Body of pancreas (tissue), 4 donors: ENCODE measurements around the gene PTPRA. TPM values are rescaled to one million over a fixed set of nuclear protein-coding genes. Genes with fewer than 3 reads are reported as not detected.

Experiments
- ATAC-seq: fragments of 150-250 bp; one replicate; pipeline ENCODE4 v1.9.1; 2016
- DNase-seq, 4 donors: peaks; one replicate each; pipeline ENCODE4 v3.0.0-alpha.2; 2019
- H3K27ac ChIP-seq, 4 donors: fragments of 200-600 bp; sonication (generic); 1 replicate in 3 of 4; 2 replicates in 1 of 4; pipeline versions ENCODE4 v1.5.1 to v1.6.1; 2016 to 2019; ENCODE audit warnings: mild to moderate bottlenecking in 1 of 4, mixed read lengths in 1 of 4, moderate library complexity in 1 of 4
- H3K27me3 ChIP-seq, 2 donors: fragments of 200-600 bp; sonication (generic); one replicate each; pipeline ENCODE4 v1.6.0; 2016; ENCODE audit warnings: mild to moderate bottlenecking in 1 of 2
- H3K36me3 ChIP-seq, 2 donors: fragments of 200-600 bp; sonication (generic); replicated peaks in 1 of 2; 2 replicates each; pipeline ENCODE4 v1.5.1; 2016; ENCODE audit warnings: low read depth in 2 of 2; ENCODE audit not compliant: insufficient read depth in 1 of 2
- H3K4me1 ChIP-seq: fragments of 200-600 bp; sonication (generic); one replicate; pipeline ENCODE4 v1.6.0; 2016
- H3K4me3 ChIP-seq, 2 donors: fragments of 200-600 bp; sonication (generic); 1 replicate in 1 of 2; 2 replicates in 1 of 2; pipeline ENCODE4 v1.5.1; 2016 to 2019
- H3K9me3 ChIP-seq, 3 donors: fragments of 200-600 bp; sonication (generic); 1 replicate in 2 of 3; 2 replicates in 1 of 3; pipeline ENCODE4 v1.5.1; 2016
- CTCF ChIP-seq, 7 experiments: fragments of 450-650 bp in 4 of 7; fragments of 200-600 bp in 3 of 7; sonication (generic) in 3 of 7; IDR thresholded peaks; one replicate each; pipeline ENCODE4 v1.5.1; 2016 to 2019; ENCODE audit warnings: antibody characterized with exemption in 7 of 7
- POLR2A ChIP-seq, 3 donors: fragments of 450-650 bp; IDR thresholded peaks; one replicate each; pipeline ENCODE4 v1.6.1; 2016; ENCODE audit warnings: antibody characterized with exemption in 3 of 3, mild to moderate bottlenecking in 2 of 3
- WGBS, 2 donors: methylation state at CpG; one replicate each; pipeline ENCODE4 v1.1.5; 2017; 5-methylcytosine and 5-hydroxymethylcytosine counted together
- intact Hi-C: fragments of 100-400 bp; cut with DNase I; formaldehyde crosslinking; loops from one replicate; pipeline ENCODE4 v1.15.1; 2023
- total RNA-seq, 2 donors: library from RNA; depleted of rRNA; stranded (reverse); fragments of >200 nt; gene quantifications; one replicate each; pipeline ENCODE4 v1.1.0, GENCODE V29; 2016

PTPRA gene
- total RNA-seq, 2 donors from 2014 or later, result 22.3 to 24.1 TPM

GRCh38 chr20:2847802-2848201 is 25.5 kb upstream of the PTPRA start:
- Histone ChIP-seq H3K4me1 (no peaks in the 10 kb centered on the region), H3K36me3 (no peaks in the 10 kb centered on the region), H3K27ac (no peak overlapping the region), H3K4me3 (no peak overlapping the region), H3K27me3 (no peaks in the 10 kb centered on the region), H3K9me3 (no peaks in the 10 kb centered on the region)
- TF ChIP-seq CTCF (IDR thresholded peaks at IDR 0.05) (no peak), POLR2A (IDR thresholded peaks at IDR 0.05) (no peak)
- no peak for DNase-seq
- 87% methylated on average over 4 of the region's 4 CpGs for whole genome bisulfite sequencing, 2 donors
- ATAC-seq, result no peak
- intact Hi-C loops, result no loop called here

GRCh38 chr20:2849529-2849928 is 23.8 kb upstream of the PTPRA start:
- ATAC-seq, result no peak
- Histone ChIP-seq H3K9me3 (no peaks in the 10 kb centered on the region), H3K27ac (no peak overlapping the region), H3K36me3 (no peaks in the 10 kb centered on the region), H3K27me3 (no peaks in the 10 kb centered on the region), H3K4me3 (no peak overlapping the region), H3K4me1 (no peaks in the 10 kb centered on the region)
- 87 to 89% methylated on average over 3 to 4 of the region's 4 CpGs for WGBS, 2 donors
- TF ChIP-seq POLR2A (IDR thresholded peaks at IDR 0.05) (no peak), CTCF (IDR thresholded peaks at IDR 0.05) (no peak)
- intact Hi-C loops, result no loop called here
- no peak for DNase-seq

- Histone ChIP-seq H3K27ac (no peak overlapping the region), H3K36me3 (no peaks in the 10 kb centered on the region), H3K9me3 (no peaks in the 10 kb centered on the region), H3K4me1 (no peaks in the 10 kb centered on the region), H3K4me3 (no peak overlapping the region), H3K27me3 (no peaks in the 10 kb centered on the region)
- intact Hi-C loops, result no loop called here
- no peak for ATAC-seq
- TF ChIP-seq CTCF (IDR thresholded peaks at IDR 0.05) (no peak), POLR2A (IDR thresholded peaks at IDR 0.05) (no peak)
- WGBS, 2 donors, result 86 to 97% methylated on average over 3 to 10 of the region's 10 CpGs
- no peak for DNase-seq
Measured at GRCh38 chr20:2851086-2851485, 22.2 kb upstream of the PTPRA start.

GRCh38 chr20:2858591-2858990 is 14.7 kb upstream of the PTPRA start:
- ATAC-seq, result no peak
- intact Hi-C loops, result no loop called here
- TF ChIP-seq CTCF (IDR thresholded peaks at IDR 0.05) (no peak), POLR2A (IDR thresholded peaks at IDR 0.05) (no peak)

GRCh38 chr20:2859330-2860121 is 13.8 kb upstream of the PTPRA start:
- 75 to 94% methylated on average over 3 to 4 of the region's 4 CpGs for WGBS, 2 donors
- Histone ChIP-seq H3K36me3 (peaks cover 0 to 6% of the 10 kb centered on the region in 2 donors), H3K4me3 (no peak overlapping the region), H3K4me1 (no peaks in the 10 kb centered on the region), H3K27me3 (no peaks in the 10 kb centered on the region), H3K9me3 (no peaks in the 10 kb centered on the region), H3K27ac (no peak overlapping the region)
- ATAC-seq (no peak), DNase-seq (no peak)
- TF ChIP-seq CTCF (IDR thresholded peaks at IDR 0.05), result no peak
- no peak for TF ChIP-seq POLR2A (IDR thresholded peaks at IDR 0.05)
- intact Hi-C loops, result no loop called here

More at GRCh38 chr20:2858591-2858990, 14.7 kb upstream of the PTPRA start:
- no peaks in the 10 kb centered on the region for H3K27me3 ChIP-seq
- H3K4me3 ChIP-seq, result no peak overlapping the region
- peaks cover 0 to 6% of the 10 kb centered on the region in 2 donors for H3K36me3 ChIP-seq
- no peaks in the 10 kb centered on the region for H3K9me3 ChIP-seq
- no peak for DNase-seq
- no peak overlapping the region for H3K27ac ChIP-seq
- no peaks in the 10 kb centered on the region for H3K4me1 ChIP-seq
- WGBS, 2 donors, result 86 to 90% methylated on average over 2 of the region's 2 CpGs
